HTERT RPE-1 (cell line): ENCODE data around the gene TTC22.

Experiments
- in situ Hi-C: fragments of 300-500 bp; cut with MboI; formaldehyde crosslinking; loops from 4 replicates; pipeline ENCODE4 v1.14.3; 2020; ENCODE audit warnings: low sequenced_read_pairs

The TTC22 gene

GRCh38 chr1:54834007-54834541, 33.0 kb upstream of the TTC22 start:
- in situ Hi-C loops: no loop called here

- in situ Hi-C loops: no loop called here
These were observed 32.0 kb upstream of the TTC22 start for GRCh38 chr1:54833121-54833520.

DNA sequence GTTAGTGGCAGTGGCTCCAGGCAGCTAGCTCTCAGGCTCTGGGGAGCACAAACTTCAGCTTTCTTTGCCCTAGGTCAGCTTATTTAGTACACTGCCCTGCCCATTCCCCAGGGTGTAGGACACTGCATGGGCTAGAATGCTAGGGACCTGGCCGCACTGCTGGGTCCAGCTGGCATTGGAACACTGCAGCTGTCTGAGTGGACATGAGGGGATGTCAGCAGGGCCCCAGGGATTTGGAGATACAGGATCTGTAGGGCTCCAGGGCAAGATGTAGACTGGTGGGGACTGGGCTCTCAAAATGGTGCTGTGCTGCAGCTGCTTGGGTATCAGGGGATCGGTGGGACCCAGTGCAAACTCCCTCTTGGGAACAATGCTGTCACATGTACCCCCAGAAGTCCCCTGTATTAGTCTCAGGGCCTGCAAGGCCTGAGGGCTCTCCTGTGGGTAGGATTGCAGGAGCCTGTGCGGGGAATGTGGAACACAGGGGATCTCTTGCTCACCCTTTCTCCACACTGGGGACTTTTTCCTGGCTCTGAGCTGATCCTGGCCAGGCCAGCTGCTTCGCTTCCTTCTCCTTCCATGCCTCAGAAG, 25.2 kb upstream of the TTC22 start:
- in situ Hi-C loops: no loop called here

- in situ Hi-C loops: no loop called here
These were observed 24.6 kb upstream of the TTC22 start for GRCh38 chr1:54825696-54826095.

DNA sequence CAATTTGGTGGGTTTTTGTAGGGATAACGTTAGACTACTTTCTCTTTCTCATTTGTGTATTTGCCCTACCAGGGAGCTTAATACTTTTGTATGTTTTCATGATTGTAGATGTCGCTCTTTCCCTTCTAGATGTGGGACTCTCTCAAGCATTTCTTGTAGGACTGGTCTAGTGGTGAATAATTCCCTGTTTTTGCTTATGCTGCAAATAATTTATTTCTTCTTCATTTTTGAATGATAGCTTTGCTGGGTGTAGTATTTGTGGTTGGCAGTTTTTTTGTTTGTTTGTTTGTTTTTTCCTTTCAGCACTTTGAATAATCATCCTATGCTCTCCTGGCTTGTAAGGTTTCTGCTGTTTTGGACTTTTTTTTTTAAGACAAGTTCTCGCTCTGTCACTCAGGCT, 22.5 kb upstream of the TTC22 start:
- in situ Hi-C loops: no loop called here

- in situ Hi-C loops: no loop called here
These were observed 18.6 kb upstream of the TTC22 start for GRCh38 chr1:54819733-54820132.

GRCh38 chr1:54819195-54819536, 18.0 kb upstream of the TTC22 start:
- in situ Hi-C loops: no loop called here

GRCh38 chr1:54818461-54819194, 17.5 kb upstream of the TTC22 start:
- in situ Hi-C loops: no loop called here

- in situ Hi-C loops: no loop called here
These were observed 15.8 kb upstream of the TTC22 start for GRCh38 chr1:54816951-54817350.

GRCh38 chr1:54816130-54816529, 15.0 kb upstream of the TTC22 start:
- in situ Hi-C loops: no loop called here

GRCh38 chr1:54815086-54815876, 14.2 kb upstream of the TTC22 start:
- in situ Hi-C loops: no loop called here

DNA sequence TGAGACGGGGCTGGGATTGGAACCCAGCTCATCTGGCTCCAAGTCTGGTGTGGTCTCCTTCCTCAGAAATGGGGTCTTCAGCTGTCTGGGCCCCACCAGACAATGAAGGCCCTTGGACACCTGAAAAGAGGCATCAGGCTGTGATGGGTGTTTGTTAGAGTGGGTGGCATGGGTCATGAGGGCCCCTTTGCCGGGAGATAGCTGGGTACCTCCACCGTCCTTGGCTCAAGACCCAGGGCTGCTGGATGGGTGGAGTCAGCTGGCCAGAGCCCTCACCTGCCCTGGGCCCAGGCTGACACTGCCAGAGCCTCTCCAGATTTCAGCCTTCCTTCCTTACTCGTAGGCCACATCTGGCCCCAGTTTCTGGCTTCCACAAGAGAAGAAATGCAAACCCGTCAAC, 13.4 kb upstream of the TTC22 start:
- in situ Hi-C loops: no loop called here

DNA sequence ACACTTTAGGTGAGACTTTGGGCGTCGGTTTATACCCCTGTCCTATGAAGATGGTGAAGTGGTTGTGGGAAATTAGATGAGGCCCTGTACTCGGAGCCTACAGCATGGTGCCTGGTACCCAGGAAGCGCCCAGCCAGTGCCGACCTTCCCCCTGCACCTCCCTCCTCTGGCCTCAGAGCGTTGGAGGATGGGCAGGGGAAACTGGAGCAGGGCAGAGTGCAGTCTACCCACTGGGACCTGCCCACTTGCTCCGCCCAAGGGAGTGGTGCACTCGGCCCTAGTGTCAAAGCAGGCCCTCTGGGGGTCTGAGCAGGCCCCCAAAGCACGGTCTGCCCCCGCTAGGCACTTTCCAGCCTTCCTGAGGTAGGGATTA, 13.0 kb upstream of the TTC22 start:
- in situ Hi-C loops: no loop called here

DNA sequence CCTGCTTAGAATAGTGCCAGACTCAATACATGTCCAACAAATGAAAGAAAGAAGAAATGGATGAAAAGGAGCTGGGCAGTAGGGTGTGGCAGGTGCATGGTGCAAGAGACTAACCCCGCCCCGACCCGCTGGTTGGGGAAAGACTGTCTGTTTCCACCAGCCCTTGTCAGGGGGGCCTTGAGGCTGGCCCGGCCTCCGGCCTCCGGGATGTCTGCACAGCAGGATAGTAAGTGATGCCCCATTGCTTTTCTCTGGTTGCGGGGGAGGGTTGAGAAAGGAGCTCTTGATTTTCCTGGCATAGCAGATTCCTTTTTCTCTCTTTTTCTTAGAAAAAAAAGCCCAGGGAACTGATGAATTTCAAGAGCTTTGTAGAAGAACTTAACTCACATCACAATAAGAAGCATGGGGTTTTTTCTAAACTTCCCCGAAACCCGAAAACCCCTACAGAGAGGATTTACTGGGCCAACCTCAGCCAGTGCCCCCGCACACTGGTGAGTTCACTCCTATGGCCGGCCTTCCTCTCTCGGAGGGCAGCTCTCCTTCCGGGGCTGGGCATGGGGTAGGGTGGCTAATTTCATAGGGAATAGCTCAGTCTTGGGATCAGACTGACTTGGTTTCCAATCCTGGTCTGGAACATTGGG, 12.5 kb upstream of the TTC22 start:
- in situ Hi-C loops: no loop called here

- in situ Hi-C loops: no loop called here
These were observed 11.8 kb upstream of the TTC22 start for GRCh38 chr1:54812801-54813484.

DNA sequence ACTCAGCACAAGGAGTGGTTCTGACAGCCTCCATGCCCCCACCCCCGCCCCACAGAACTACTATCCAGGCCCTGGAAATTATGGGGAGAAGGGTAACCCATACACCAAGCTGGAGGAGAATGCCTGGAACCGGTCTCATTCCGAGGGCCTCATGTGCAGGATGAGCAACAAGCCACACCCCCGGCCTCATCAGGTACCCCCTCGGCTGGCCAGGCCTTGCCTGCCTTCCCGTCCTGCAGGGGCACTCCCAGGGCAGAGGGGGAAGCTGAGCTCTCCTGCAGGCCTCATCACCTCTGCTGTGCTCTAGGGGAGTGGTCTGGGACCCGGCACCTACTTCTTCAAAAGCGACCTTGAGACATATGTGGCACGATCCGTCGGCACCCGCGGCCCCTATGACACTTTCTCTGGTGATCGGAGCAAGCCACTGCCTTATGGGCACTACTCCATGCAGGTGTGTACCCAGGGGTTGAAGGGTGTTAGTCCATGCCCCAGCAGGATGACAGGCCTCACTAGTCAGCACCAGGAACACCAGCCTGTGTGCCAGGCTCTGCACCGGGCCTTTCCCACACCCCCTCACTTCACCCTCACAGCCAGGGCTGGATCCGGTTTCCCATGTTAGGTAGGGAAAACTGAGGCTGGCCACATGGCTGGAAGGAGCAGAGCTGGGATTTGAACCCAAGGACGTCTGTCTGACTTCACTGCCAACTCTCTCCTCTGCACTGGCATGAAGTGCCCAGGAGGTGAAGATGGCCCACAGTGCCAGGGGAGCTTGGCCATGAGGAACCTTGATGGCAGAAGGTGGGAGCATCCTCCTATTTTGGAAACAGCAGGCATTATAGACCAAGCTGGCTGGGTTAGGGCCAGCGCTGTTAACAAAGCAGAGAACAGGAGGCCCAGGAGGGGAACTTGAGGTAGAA, 10.9 kb upstream of the TTC22 start:
- in situ Hi-C loops: no loop called here

DNA sequence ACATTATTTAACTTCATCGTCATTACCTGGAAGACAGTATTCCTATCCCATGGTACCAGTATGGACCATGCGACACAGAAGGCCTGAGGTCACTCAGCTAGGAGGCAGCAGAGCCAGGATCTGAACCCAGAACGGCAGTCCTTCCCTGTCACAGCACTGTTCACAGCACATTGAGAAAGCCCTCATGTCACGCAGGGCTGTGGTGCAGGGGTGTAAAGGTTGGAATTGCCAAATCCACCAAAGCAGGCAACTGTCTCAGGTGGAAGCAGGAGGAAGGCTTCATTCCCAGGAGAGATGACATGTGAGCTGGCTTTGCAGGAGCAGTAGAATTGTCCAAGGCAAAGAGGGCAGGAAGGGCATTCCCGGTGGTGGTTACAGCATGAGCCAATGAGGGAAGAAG, 9.9 kb upstream of the TTC22 start:
- in situ Hi-C loops: no loop called here

DNA sequence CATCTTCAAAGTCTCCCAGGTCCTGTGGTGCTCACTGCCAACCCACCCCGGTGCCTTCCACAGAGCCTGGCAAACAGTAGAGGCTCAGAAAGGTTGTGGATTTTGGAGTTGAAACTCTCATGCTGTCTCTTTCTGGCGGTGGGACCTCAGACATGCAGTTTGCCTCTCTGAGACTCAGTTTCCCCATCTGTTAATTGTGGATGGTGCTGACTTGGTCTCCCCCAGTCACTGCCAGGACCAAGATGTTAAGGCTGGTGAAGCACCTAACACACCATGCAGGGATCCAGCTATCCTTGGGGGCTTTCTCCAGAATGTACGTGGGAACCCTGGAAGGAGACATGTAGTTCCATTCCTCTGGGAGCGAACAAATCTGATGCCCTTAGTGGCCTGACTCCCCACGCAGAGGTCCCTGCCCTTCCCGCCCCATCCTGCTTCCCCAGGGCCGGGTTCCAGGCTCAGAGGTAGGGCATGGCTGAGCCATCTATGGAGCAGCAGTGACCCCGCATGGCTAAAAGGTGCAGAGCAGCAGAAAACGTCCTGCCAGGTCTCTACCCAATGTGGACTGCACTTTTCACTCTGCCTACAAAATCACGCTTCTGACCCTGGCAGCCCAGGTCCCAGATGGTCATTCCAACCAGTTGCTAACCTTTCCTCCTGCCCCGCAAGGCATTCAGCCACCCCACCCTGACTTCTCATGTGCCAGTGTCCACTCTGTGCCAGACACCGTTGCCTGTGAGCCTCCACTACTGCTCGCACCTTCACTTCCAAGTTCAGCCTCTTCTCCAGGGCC, 9.2 kb upstream of the TTC22 start:
- in situ Hi-C loops: no loop called here

DNA sequence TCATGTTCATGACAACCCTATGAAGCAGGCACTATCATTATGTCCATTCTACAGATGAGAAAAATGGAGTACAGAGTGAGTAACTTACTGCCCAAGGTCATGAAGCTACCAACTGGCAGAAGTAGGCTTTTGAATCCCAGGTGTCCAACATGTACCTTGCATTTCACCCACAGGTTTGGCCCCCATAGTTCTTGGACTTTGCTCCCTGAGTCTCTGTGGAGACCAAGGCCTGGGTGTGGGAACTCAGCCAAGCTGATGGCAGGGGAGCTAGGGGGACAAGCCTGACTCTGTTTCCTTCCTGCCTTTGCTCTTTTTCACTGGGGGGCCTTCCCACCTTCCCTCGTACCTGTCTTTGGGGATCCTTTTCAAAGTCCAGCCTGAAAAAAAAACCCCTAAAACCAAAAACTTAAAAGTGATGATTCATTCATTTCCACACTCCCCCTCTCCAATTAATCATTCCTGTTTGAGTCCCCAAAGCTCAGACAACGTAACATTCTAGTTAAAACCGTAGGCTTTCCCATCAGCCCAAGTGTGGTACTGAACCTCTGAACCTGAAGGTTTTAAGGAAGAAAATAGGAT, 8.5 kb upstream of the TTC22 start:
- in situ Hi-C loops: no loop called here
